ENCODE measurements around the gene IQCH. TPM values are rescaled to one million over a fixed set of nuclear protein-coding genes. Genes with fewer than 3 reads are reported as not detected.

The IQCH gene
- total RNA-seq, 4 donors from 2014 or later, result 0.27 to 4.6 (median 1.1) TPM; not detected in 1

DNA sequence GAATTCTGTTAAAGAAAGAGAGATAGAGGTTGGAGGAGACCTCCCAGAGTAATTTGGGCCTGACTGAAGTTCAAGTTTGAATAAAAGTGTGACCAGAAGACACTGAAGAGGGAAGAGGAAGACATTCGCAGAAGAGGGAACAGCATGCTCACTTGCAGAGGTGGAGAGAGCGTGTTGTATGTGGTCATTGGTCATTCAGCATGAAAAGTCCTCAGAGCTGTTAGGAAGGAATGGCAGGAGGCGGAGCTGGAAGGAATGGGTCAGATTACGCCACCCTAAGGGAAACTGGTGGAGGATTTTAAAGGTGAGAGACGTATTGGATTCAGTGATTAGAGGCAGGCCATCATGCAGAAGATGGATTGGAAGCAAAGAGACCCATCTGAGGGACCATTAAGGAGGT is 41.6 kb downstream of the IQCH start:
- TF ChIP-seq POLR2A (IDR thresholded peaks at IDR 0.05) (no peak), CTCF (IDR thresholded peaks at IDR 0.05) (no peak), EP300 (IDR thresholded peaks at IDR 0.05) (no peak), POLR2AphosphoS5 (IDR thresholded peaks at IDR 0.05) (no peak)
- no peak for ATAC-seq
- Histone ChIP-seq H3K27ac (no peak overlapping the region), H3K4me3 (no peak overlapping the region), H3K4me1 (no peaks in the 10 kb centered on the region), H3K9me3 (no peaks in the 10 kb centered on the region), H3K27me3 (no peaks in the 10 kb centered on the region), H3K36me3 (no peaks in the 10 kb centered on the region)
- 83 to 86% methylated on average over 5 of the region's 5 CpGs for whole genome bisulfite sequencing, 2 donors (ENCODE audit: low coverage in 1 of 2)

DNA sequence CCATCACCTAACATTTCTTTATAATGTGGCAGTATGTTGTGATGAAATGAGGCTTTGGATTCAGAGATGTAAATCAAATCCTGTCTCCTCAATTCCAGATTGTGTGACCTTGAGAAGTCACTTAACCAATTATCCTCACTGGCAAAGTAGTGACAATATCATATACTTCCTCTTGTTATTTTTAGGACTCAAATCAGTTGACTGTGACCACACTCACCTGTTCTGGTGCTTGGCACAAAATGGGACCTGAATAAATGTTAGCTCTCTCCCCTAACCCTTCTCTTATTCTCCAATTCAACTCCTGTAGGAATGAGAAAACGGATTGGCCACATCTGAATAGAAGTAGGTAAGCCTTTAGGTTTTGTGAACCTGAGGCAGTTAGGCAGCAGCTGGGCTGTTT is 42.1 kb downstream of the IQCH start:
- no peak overlapping the region for H3K4me3 ChIP-seq
- H3K9me3 ChIP-seq, result no peaks in the 10 kb centered on the region
- no peaks in the 10 kb centered on the region for H3K4me1 ChIP-seq
- H3K27ac ChIP-seq, result no peak overlapping the region
- no peaks in the 10 kb centered on the region for H3K36me3 ChIP-seq
- TF ChIP-seq POLR2AphosphoS5 (IDR thresholded peaks at IDR 0.05) (no peak), POLR2A (IDR thresholded peaks at IDR 0.05) (no peak), CTCF (IDR thresholded peaks at IDR 0.05) (no peak), EP300 (IDR thresholded peaks at IDR 0.05) (no peak)
- no peaks in the 10 kb centered on the region for H3K27me3 ChIP-seq
- ATAC-seq, result no peak
- WGBS, 2 donors (ENCODE audit: low coverage in 1 of 2), result 50% methylated on average over 1 of the region's 1 CpG; no CpG with 5 or more reads in 1 of the 2 donors

DNA sequence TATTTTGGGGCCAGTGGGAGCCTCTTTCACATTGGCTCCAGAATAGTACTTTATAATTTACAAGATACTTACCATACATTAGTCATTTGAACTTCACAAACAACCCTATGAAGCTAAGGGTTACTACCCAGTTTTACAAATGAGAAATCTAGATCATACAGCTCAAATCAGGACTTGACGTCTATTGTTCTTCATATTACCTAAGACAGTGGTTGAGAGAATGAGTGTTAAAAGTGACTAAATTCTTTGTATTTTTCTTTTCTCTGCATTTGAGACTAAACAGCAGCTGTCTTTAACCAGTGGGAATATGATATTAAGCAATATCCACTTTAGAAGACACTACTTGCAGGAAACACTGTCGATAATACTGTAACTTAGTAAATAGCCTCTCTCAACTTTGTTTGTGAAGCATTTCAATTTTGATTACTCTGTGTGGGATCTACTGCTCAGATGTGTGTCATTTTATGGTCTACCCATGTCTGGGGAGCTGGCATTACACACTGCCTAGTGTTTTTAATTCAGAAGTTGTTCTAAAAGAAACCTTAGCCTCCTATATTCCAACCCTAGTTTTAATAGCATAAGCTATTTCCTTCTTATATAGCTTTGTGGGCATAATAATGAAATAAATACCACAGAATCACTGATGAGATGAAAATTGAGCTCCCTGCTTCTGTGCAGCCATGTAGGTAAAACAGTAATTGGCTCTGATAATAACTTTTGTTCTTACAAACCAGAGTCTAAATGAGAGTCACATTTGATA is 45.9 kb downstream of the IQCH start:
- H3K36me3 ChIP-seq, result no peaks in the 10 kb centered on the region
- ATAC-seq, result no peak
- H3K4me1 ChIP-seq, result no peaks in the 10 kb centered on the region
- no peak for TF ChIP-seq CTCF (IDR thresholded peaks at IDR 0.05)
- no peak for TF ChIP-seq POLR2AphosphoS5 (IDR thresholded peaks at IDR 0.05)
- TF ChIP-seq POLR2A (IDR thresholded peaks at IDR 0.05), result no peak
- TF ChIP-seq EP300 (IDR thresholded peaks at IDR 0.05), result no peak
- no peak overlapping the region for H3K27ac ChIP-seq
- no peak overlapping the region for H3K4me3 ChIP-seq
- no peaks in the 10 kb centered on the region for H3K27me3 ChIP-seq
- no peaks in the 10 kb centered on the region for H3K9me3 ChIP-seq
- WGBS, 2 donors (ENCODE audit: low coverage in 1 of 2), result 77 to 90% methylated on average over 2 of the region's 2 CpGs

DNA sequence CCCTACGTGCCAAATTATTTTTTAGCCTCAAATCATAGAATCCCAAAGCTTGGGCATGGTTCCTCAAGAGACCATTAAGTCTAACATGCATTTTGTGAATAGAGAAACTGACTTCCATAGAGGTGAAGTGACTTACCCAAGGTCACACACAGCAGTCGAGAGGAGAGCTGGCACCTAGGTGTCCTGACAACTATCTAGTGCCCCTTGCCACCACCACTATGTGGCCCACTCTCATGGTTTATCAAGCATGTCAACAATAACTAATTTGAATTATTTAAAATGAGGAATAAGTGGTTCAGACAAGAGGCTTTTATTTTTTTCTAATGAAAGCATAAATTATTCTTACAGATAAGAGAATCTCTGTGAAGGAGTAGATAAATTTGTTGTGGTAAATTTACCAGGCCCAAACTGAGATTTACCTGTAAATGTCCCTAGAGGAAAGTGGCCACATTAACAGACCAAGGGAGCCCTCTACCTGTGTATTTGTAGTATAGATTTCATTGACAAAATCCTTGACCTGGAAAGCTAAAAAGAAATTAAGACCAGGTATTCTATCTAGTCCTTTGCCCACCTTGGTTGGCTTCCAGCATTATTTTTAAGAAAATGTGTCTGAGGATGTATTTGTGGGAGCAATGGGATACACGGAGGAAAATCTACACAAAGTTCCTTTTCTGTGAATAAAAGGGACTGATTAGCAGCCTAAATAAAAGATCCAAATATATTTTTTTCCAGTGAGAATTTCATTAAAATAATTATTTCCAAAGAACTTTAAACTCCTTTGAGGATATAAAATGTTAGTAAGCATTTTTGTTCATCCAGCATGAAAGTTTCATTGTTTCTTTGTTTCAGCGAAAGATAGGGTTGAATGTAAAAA is 49.1 kb downstream of the IQCH start:
- Histone ChIP-seq H3K4me3 (no peak overlapping the region), H3K36me3 (no peaks in the 10 kb centered on the region), H3K4me1 (peaks cover 0 to 18% (median 0%) of the 10 kb centered on the region in 3 donors), H3K9me3 (no peaks in the 10 kb centered on the region), H3K27me3 (no peaks in the 10 kb centered on the region), H3K27ac (no peak overlapping the region)
- TF ChIP-seq EP300 (IDR thresholded peaks at IDR 0.05), result no peak
- no peak for TF ChIP-seq POLR2AphosphoS5 (IDR thresholded peaks at IDR 0.05)
- TF ChIP-seq CTCF (IDR thresholded peaks at IDR 0.05), result peak; percentile 42 to 69 (median 59)
- no peak for TF ChIP-seq POLR2A (IDR thresholded peaks at IDR 0.05)
- WGBS, 2 donors (ENCODE audit: low coverage in 1 of 2), result 69 to 77% methylated on average over 4 of the region's 4 CpGs
- ATAC-seq, result no peak
